ENCODE measurements around the gene HBS1L.

Gene HBS1L

DNA sequence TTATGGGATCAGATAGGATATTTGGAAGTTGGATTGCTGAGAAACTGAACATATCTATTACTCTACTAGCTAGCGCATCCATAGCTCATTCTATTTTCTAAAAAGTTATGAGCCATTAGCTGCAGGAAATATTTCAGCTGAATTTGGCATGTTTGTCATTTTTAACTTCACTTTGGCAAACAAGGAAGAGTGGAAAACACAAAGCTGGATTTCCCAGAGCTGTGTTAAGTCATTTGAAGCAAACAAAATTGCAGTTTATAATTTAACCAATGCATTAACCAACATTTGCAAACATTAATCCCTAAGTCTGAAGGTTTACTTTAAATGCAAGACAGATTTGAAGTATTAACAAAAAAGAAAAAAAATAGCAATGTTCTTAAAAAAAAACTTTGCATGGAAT lies 105.9 kb downstream of the HBS1L start:
- DNase-seq (ENCODE audit: low spot score) = no peak

GRCh38 chr6:134948142-134948541 lies 106.5 kb downstream of the HBS1L start:
- DNase-seq (ENCODE audit: low spot score) = no peak

DNA sequence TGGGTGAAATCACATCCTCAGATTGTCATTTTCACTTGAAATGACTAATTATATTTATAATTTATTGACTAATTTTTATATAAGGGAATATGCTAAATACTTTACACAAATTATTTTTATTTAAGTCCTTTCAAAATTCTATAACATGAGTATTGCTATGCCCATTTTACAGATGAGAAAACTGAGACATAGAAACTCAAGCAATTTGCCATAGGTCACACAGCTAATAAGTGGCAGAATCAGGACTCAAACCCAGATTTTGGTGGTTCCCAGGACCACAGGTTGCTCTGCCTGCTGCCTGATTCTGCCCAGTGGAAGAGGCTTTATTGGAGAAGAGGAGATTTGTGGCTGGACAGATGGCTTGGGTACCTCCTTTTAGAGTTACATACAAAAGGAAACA lies 109.6 kb downstream of the HBS1L start:
- no peak for DNase-seq (ENCODE audit: low spot score)

- DNase-seq (ENCODE audit: low spot score) = no peak
These were observed 111.0 kb downstream of the HBS1L start for GRCh38 chr6:134943522-134944111.

GRCh38 chr6:134938896-134939295 lies 115.7 kb downstream of the HBS1L start:
- DNase-seq (ENCODE audit: low spot score) = no peak

- no peak for DNase-seq (ENCODE audit: low spot score)
These were observed 117.2 kb downstream of the HBS1L start for GRCh38 chr6:134937426-134937825.

DNA sequence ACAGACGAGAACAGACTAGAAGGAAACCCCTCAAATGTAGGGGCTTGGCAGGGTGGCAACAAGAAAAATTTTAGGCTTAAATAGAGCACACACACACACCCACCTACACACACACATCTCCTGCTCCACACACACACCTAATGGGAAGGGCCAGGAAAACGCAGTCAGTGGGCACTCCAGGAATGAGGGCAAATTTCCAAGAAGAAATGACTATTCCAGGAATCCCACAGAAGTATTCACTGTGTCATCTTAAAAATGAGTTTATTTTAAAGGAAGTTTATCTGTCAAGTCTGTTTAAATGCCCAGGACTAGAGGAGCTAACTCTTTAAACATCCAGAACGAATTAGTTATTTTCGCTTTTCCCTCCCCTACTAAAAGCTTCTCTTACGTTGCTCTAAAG lies 117.7 kb downstream of the HBS1L start:
- DNase-seq (ENCODE audit: low spot score) = no peak

GRCh38 chr6:134936476-134936875 lies 118.1 kb downstream of the HBS1L start:
- DNase-seq (ENCODE audit: low spot score) = no peak

DNA sequence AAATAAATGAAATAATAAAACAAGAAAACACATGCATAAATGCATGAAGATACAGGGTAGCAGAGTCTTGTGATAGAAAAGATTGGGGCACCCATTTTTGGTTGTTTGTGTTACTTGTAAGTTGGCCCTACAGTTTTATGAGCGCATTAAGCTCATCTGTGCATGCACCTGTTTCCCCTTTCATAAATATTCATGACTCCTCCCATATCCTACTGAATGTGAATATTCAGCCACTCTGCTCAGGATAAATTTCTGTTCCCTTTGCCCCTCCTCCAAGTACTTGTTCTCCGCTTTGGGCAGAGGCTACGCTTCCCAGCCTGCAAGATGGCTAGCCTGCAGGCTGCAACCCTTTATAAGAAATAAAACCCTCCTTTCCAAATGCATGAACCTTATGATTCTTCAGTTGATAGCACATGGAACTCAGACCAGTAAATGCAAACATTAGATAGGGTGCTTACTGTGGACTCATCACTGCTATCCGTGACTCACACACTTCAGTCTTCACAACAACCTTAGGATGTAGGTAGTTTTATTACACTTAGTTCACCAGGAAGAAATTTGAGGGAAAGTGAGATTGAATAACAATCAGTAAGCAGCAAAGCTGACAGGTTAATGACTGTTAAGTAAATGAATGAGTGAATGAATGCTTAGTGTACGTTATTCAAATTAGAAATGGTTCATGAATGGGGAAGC lies 119.7 kb downstream of the HBS1L start:
- no peak for DNase-seq (ENCODE audit: low spot score)

DNA sequence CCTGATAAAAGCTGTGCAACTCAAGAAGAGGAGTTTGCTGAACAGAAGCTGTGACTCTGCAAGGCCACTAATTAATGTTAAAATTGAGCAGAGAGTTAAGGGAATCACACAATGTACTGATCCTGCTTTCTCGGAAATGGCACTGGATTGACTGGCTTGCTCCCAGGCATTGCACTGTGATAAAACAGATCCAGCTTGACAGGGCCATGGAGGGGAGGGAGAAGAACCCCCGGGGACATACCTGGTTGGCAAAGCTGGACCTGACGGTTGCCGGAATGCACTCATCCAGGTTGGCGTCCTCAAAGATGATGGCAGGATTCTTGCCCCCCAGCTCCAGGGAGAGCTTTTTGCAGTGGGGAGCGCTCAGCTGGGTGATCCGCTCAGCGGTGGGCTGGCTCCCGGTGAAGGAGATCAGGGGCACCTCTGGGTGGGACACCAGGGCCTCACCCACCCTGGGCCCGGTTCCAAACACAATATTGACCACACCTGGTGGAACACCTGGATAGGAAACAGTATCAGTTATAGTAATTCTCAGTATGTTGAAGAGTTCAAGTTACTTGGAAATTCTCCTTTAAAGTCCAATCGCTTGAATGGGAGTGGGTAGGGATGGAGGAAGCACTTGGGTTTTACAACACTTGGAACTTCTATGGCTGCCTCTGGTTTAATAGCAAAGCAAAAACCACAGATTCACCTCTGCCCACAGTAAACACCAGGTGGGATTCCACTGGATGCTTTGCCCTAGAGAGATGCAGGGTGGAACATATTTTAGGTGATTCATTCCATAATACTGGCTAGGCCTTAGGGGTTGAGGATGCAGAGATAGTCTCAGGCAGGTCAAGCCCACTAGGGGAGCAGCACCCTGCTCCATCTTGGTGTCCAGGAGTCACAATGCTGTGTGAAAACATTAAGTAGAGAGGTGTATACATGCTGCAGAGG lies 121.8 kb downstream of the HBS1L start:
- no peak for DNase-seq (ENCODE audit: low spot score)

DNA sequence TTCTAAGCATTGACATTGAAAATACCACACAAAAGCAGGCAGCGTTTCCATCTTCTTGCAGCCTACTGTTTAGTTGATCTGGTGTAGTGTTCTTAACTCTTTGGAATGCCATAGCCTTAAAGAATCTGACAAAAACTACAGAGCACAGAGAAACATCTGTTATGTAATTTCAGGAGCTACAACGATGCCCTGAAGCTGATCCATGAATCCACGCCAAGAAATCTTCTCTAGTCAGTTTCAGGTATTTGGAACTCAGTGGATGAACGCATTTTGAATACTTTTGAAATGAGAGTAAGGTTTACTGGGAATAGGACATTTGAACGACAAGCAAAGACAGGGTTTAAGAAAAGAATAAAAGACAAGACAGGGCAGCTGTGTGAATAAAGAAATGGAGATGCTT lies 122.5 kb downstream of the HBS1L start:
- no peak for DNase-seq (ENCODE audit: low spot score)

DNA sequence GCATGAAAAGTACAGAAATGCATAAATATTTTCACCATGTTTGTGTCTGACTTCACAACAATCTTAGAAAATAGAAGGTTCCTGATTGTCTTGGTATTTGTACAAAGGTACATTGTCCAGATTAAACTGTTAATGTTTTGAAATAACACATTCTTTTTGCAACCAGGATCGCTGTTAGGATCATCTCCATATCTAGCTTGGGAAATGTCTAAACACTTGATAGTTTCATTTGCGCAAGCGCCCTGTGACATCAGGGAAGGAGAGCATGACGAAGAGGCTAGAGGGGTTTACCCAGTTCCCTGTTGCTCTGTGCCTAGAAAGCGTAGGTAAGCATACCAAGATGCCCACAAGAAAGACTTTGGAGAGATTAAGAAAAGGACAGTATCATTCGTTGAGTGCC lies 124.2 kb downstream of the HBS1L start:
- DNase-seq (ENCODE audit: low spot score) = no peak

GRCh38 chr6:134928151-134928900 lies 126.3 kb downstream of the HBS1L start:
- no peak for DNase-seq (ENCODE audit: low spot score)

GRCh38 chr6:134925800-134926199 lies 128.8 kb downstream of the HBS1L start:
- no peak for DNase-seq (ENCODE audit: low spot score)

DNA sequence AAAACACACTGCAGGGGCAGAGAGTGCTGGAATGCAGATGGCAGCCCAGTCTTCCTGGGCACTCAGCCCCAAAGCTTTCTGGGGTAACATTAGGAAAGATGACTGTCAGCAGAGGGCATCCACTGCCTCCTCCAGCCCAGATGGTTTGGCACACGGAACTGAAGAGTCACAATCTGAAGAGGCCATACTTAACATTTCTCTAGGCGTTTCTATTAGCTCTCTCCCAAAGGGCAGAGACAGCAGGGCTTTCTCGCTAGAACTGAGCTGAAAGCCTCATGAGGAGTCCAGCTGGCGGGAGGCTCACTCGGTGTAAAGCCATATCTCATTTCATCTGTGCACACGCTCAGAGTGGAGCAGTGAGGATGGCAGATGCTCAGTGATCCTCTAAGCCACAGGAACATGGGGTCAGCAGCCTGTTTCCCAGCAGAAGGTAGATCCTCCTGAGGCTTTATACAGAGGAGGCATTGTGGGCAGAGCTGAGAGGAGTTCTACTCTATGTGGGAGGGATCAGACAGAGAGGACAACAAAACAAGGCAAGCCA lies 132.8 kb downstream of the HBS1L start:
- DNase-seq (ENCODE audit: low spot score) = no peak

DNA sequence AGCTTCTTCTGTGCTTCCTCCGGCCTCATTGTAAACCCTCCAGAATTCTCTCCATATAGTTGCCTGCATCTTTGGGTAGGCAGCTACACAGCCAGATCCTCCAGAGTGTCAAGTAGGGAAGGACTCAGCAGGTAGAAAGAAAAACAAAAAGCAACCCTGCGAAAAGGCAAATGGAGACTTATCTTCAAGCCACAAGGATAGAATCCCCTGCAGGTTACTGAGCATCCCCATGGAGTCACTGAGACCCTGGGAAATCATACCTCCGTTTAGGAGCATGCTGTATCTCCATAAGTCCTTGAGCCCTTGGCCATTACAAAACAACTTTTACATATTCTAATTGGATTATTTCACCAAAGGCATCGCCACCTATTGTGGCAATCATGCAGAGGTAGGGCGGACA lies 133.3 kb downstream of the HBS1L start:
- no peak for DNase-seq (ENCODE audit: low spot score)

DNA sequence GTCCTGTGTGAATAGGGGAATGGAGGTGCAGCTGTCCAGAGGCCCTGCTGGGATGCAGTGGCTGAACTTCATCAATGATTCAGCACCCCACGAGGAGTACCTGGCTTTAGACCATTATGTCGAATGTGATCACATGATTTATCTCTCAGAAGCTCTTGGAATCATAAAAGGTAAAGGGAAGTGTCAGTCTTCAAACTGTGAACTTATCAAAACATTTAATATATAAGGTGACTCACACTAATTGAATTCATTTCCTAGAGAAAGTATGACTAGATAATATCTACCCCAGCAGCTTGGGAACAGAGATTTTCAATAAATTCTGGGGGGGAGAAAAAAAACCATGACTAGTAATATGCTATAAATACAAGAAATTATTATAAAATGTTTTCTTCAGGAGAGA lies 134.2 kb downstream of the HBS1L start:
- DNase-seq (ENCODE audit: low spot score) = no peak

GRCh38 chr6:134918418-134918961 lies 136.1 kb downstream of the HBS1L start:
- no peak for DNase-seq (ENCODE audit: low spot score)

- DNase-seq (ENCODE audit: low spot score) = no peak
These were observed 143.1 kb downstream of the HBS1L start for GRCh38 chr6:134911547-134911946.

- DNase-seq (ENCODE audit: low spot score) = no peak
These were observed 144.1 kb downstream of the HBS1L start for GRCh38 chr6:134910593-134910935.
